ENCODE measurements around the gene TNN. TPM values are rescaled to one million over a fixed set of nuclear protein-coding genes. Genes with fewer than 3 reads are reported as not detected.

Gene TNN
- total and polyA plus RNA-seq, 9 donors, result 0.12 TPM; not detected in 8

DNA sequence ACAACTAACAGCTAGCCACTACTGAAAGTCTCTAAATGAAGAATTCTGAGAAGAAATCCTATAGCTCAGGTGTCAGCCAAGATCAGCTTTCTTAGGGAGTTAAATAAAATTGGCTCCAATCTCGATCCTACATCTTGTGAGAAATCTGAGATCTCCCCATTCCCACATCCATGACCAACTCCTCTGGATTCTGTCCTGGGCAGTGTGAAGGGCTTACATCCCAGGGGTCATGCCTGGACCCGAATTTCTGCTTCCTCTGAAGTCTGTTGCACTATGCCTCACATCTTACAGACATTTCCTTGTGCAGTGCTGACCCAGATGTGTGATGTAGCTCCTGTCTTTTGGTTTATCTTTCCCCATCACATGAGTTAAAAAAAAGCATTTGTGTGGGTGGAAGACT lies 4.8 kb upstream of the TNN start:
- DNase-seq, result no peak
- Histone ChIP-seq H3K4me1 (ENCODE audit: insufficient read depth) (no peaks in the 10 kb centered on the region), H3K9me3 (no peaks in the 10 kb centered on the region), H3K27ac (no peak overlapping the region), H3K4me3 (no peak overlapping the region), H3K36me3 (no peaks in the 10 kb centered on the region), H3K27me3 (no peaks in the 10 kb centered on the region)
- intact Hi-C loops (cut with DNase I), result no loop called here
- TF ChIP-seq EP300 (IDR thresholded peaks at IDR 0.05) (no peak), POLR2A (IDR thresholded peaks at IDR 0.05) (no peak)
- TF ChIP-seq, protein P1, sequence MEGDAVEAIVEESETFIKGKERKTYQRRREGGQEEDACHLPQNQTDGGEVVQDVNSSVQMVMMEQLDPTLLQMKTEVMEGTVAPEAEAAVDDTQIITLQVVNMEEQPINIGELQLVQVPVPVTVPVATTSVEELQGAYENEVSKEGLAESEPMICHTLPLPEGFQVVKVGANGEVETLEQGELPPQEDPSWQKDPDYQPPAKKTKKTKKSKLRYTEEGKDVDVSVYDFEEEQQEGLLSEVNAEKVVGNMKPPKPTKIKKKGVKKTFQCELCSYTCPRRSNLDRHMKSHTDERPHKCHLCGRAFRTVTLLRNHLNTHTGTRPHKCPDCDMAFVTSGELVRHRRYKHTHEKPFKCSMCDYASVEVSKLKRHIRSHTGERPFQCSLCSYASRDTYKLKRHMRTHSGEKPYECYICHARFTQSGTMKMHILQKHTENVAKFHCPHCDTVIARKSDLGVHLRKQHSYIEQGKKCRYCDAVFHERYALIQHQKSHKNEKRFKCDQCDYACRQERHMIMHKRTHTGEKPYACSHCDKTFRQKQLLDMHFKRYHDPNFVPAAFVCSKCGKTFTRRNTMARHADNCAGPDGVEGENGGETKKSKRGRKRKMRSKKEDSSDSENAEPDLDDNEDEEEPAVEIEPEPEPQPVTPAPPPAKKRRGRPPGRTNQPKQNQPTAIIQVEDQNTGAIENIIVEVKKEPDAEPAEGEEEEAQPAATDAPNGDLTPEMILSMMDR (IDR thresholded peaks at IDR 0.05), result no peak
- WGBS, 3 donors, result 54 to 74% (median 62%) methylated on average over 2 of the region's 2 CpGs

DNA sequence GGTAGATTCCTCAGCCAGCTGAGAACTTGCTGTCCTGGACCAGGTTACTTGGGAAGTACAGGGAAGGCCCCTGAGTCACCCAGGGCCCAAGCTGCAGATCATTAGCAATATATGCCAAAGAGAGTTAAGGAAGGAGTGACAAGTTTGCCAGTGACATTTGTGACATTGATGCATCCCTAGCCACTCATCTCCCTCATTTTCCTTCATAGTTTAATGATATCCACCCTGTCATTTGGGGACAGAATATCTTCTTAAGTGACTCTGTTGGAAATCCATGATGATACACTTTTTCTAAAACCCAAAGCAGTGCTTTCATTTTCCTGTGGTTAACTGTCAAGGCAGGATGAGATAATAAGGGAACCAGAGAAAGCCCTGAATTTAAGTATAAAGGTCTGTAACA lies 3.2 kb downstream of the TNN start:
- H3K9me3 ChIP-seq, result no peaks in the 10 kb centered on the region
- H3K4me1 ChIP-seq (ENCODE audit: insufficient read depth), result no peaks in the 10 kb centered on the region
- no peaks in the 10 kb centered on the region for H3K36me3 ChIP-seq
- no peak for DNase-seq
- no peak overlapping the region for H3K4me3 ChIP-seq
- TF ChIP-seq, protein P1 (IDR thresholded peaks at IDR 0.05), result no peak
- TF ChIP-seq EP300 (IDR thresholded peaks at IDR 0.05), result no peak
- H3K27me3 ChIP-seq, result no peaks in the 10 kb centered on the region
- intact Hi-C loops (cut with DNase I), result no loop called here
- H3K27ac ChIP-seq, result no peak overlapping the region

DNA sequence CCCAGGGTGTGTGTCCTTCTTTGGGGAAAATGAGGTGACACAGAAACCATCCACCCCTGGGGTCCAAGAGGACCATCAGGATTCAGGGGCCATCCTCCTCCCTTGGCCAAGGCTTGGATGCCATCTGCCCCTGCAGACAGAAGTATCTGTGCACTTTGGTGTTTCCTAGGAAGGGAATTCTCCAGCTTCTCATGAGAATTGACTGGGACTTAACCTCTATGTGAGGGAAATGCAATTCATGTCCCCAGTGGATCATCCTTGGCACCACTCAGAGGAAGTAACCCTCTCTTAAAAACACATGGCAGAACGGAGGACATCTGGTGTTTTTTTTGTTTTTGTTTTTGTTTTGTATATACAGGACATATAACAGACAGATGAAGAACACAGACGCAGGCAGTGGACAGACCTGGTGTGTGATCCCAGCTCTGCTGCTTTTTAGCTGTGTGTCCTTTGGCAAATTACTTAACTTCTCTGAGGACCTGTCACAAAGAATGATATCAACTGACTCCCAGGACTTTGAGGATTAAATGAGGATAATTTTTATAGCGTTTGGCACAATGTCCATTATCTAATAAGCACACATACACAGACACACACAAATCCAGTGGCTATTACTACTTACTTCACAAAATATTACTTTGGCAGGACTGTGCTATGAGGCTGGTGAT lies 3.8 kb downstream of the TNN start:
- no peak for DNase-seq
- Histone ChIP-seq H3K27me3 (no peaks in the 10 kb centered on the region), H3K36me3 (no peaks in the 10 kb centered on the region), H3K4me1 (ENCODE audit: insufficient read depth) (no peaks in the 10 kb centered on the region), H3K4me3 (no peak overlapping the region), H3K27ac (no peak overlapping the region), H3K9me3 (no peaks in the 10 kb centered on the region)
- 60 to 67% (median 64%) methylated on average over 3 of the region's 3 CpGs for WGBS, 3 donors
- TF ChIP-seq POLR2A (IDR thresholded peaks at IDR 0.05), result no peak
- TF ChIP-seq EP300 (IDR thresholded peaks at IDR 0.05), result no peak
- TF ChIP-seq, protein P1 (IDR thresholded peaks at IDR 0.05), result no peak
- intact Hi-C loops (cut with DNase I), result no loop called here

DNA sequence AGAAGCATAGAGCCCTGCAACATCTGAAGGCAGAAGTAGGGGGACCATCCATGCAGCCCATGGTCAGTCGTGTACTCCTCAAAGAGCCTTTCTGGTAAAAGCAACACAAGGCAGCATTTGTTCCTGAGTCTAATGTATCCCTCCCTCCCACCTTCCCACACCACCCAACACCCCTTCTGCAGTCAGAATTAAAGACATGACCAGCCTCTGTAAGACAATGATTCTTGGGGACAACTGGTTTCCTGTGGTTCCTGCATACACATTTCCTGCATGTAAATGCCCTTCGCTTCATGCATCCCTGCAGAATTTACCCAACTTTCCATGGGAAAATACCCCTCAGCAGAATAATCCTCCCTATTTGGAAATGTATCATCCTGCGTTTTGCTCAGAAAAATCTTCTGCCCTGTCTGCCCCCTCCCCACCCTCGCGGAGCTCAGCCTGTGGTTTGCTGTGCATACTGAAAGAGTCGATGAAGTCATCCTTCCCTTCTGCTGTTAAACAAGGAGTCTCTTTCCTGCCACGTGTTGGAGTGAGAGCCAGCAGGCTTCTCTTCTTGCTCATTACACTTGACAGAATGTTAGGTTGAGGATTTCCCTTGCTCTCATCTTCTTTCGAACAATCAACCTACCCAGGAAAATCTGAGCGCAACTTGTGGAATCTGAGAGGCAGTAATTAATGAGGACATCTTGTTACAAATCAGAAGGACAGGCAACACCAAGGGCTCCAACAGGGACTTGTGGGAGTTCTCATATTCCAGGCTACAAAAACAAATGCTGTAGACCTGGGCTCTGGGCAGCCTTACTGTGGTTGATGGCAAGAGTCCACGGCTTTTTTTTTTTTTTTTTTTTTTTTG lies 4.7 kb downstream of the TNN start:
- intact Hi-C loops (cut with DNase I), result no loop called here
- Histone ChIP-seq H3K4me3 (no peak overlapping the region), H3K27me3 (no peaks in the 10 kb centered on the region), H3K27ac (no peak overlapping the region), H3K9me3 (no peaks in the 10 kb centered on the region), H3K4me1 (ENCODE audit: insufficient read depth) (no peaks in the 10 kb centered on the region), H3K36me3 (no peaks in the 10 kb centered on the region)
- TF ChIP-seq, protein P1 (IDR thresholded peaks at IDR 0.05), result no peak
- TF ChIP-seq POLR2A (IDR thresholded peaks at IDR 0.05), result no peak
- no peak for TF ChIP-seq EP300 (IDR thresholded peaks at IDR 0.05)
- WGBS, 3 donors, result 9 to 16% (median 10%) methylated on average over 10 of the region's 10 CpGs
- no peak for DNase-seq

Measured in ovary (tissue), 9 donors.